Activated CD4-positive, alpha-beta memory T cell treated with anti-CD3 and anti-CD28 coated beads, Interleukin-2, amount 10 ng/mL, durations not matched to agents 7 days and 5 days (primary cell): ENCODE results near the gene TAF1C. TPM values are rescaled to one million over a fixed set of nuclear protein-coding genes. Genes with fewer than 3 reads are reported as not detected.
A peak's percentile ranks its signal among the peaks of the same experiment; 100 is the strongest.

Experiments used
- CTCF ChIA-PET: fragments of 350-600 bp; sonication (Branson Sonifier 250); formaldehyde crosslinking; loops from one replicate; lab custom pipeline; 2021; ENCODE audit warnings: antibody characterized with exemption, inconsistent platforms; lab: Charles Lee
- POLR2A ChIA-PET: fragments of 350-600 bp; sonication (Branson Sonifier 250); formaldehyde crosslinking; loops from one replicate; lab custom pipeline; 2021; ENCODE audit warnings: antibody characterized with exemption; lab: Charles Lee
- DNase-seq: peaks from one replicate; pipeline ENCODE4 v3.0.0-alpha.2; 2020
- H3K27ac Mint-ChIP-seq: one replicate; pipeline ENCODE4 v1.8.0; 2021; ENCODE audit warnings: mild to moderate bottlenecking, mixed read lengths
- H3K27me3 Mint-ChIP-seq: one replicate; pipeline ENCODE4 v1.8.0; 2021; ENCODE audit warnings: mixed read lengths
- H3K36me3 Mint-ChIP-seq: one replicate; pipeline ENCODE4 v1.8.0; 2021; ENCODE audit warnings: low read depth, mixed read lengths
- H3K4me1 Mint-ChIP-seq: one replicate; pipeline ENCODE4 v1.8.0; 2021; ENCODE audit warnings: mixed read lengths
- H3K4me3 Mint-ChIP-seq: one replicate; pipeline ENCODE4 v1.8.0; 2021; ENCODE audit warnings: mild to moderate bottlenecking, mixed read lengths
- H3K9me3 Mint-ChIP-seq: one replicate; pipeline ENCODE4 v1.8.0; 2021; ENCODE audit warnings: mixed read lengths
- total RNA-seq, 2 experiments: library from RNA; stranded (reverse); gene quantifications; one replicate each; pipeline ENCODE4 v1.2.3, GENCODE V29; 2021

The TAF1C gene
- total RNA-seq: 10 to 100 TPM; 47.2 to 51.9 TPM

- ChIA-PET CTCF (interaction anchor here (0.5 to 3.4 kb wide), 52 partner anchors 8 to 840 kb away, joined by 3 to 58 read pairs (median 4); partner anchors contain the start of genes DNAAF1, HSDL1, KIAA0513 and MBTPS1), POLR2A (interaction anchor here (0.6 to 2.6 kb wide), 7 partner anchors 11 to 107 kb away, joined by 3 to 20 read pairs (median 6); partner anchors contain the start of genes DNAAF1, HSDL1 and MBTPS1)
- H3K27ac Mint-ChIP-seq: peak within 1 kb of the TSS; percentile 87
- no peaks in the 10 kb centered on the region for H3K27me3 Mint-ChIP-seq
- peaks cover 17% of the 10 kb centered on the region for H3K36me3 Mint-ChIP-seq
- H3K4me1 Mint-ChIP-seq: peaks cover 22% of the 10 kb centered on the region
- peak within 1 kb of the TSS; percentile 93 for H3K4me3 Mint-ChIP-seq
- no peaks in the 10 kb centered on the region for H3K9me3 Mint-ChIP-seq
- peak; percentile 92 for DNase-seq
Measured at GRCh38 chr16:84186685-84187437, at the start of gene TAF1C. TAF1C (minus strand) TSS chr16:84187057; CDS start chr16:84184988, 2,069 bp downstream.

- Mint-ChIP-seq H3K36me3 (no peaks in the 10 kb centered on the region), H3K27ac (no peak overlapping the region), H3K9me3 (no peaks in the 10 kb centered on the region), H3K27me3 (peaks cover 18% of the 10 kb centered on the region), H3K4me3 (no peak overlapping the region), H3K4me1 (no peaks in the 10 kb centered on the region)
- no peak for DNase-seq
- POLR2A ChIA-PET: no interaction called here
- CTCF ChIA-PET: interaction anchor here (0.6 kb wide), 1 partner anchor 30 kb away, joined by 3 read pairs; no protein-coding TSS in a partner anchor
Measured at GRCh38 chr16:84234321-84235241, 47.7 kb upstream of the TAF1C start.

- no peak overlapping the region for H3K27ac Mint-ChIP-seq
- H3K36me3 Mint-ChIP-seq: no peaks in the 10 kb centered on the region
- DNase-seq: no peak
- H3K27me3 Mint-ChIP-seq: peaks cover 10% of the 10 kb centered on the region
- CTCF ChIA-PET: no interaction called here
- no peaks in the 10 kb centered on the region for H3K9me3 Mint-ChIP-seq
- H3K4me3 Mint-ChIP-seq: no peak overlapping the region
- no peaks in the 10 kb centered on the region for H3K4me1 Mint-ChIP-seq
- POLR2A ChIA-PET: no interaction called here
Measured at GRCh38 chr16:84233748-84234147, 46.9 kb upstream of the TAF1C start.

- Mint-ChIP-seq H3K36me3 (no peaks in the 10 kb centered on the region), H3K4me1 (no peaks in the 10 kb centered on the region), H3K9me3 (no peaks in the 10 kb centered on the region), H3K4me3 (no peak overlapping the region), H3K27ac (no peak overlapping the region), H3K27me3 (peaks cover 10% of the 10 kb centered on the region)
- DNase-seq: no peak
- ChIA-PET POLR2A (no interaction called here), CTCF (no interaction called here)
Measured at GRCh38 chr16:84232969-84233368, 46.1 kb upstream of the TAF1C start.

- Mint-ChIP-seq H3K27ac (no peak overlapping the region), H3K9me3 (no peaks in the 10 kb centered on the region), H3K27me3 (peaks cover 13% of the 10 kb centered on the region), H3K36me3 (no peaks in the 10 kb centered on the region), H3K4me3 (no peak overlapping the region), H3K4me1 (no peaks in the 10 kb centered on the region)
- ChIA-PET CTCF (no interaction called here), POLR2A (no interaction called here)
- DNase-seq: no peak
Measured at GRCh38 chr16:84232060-84232459, 45.2 kb upstream of the TAF1C start.

- Mint-ChIP-seq H3K27me3 (peaks cover 21% of the 10 kb centered on the region), H3K9me3 (no peaks in the 10 kb centered on the region), H3K4me3 (no peak overlapping the region), H3K27ac (no peak overlapping the region), H3K36me3 (no peaks in the 10 kb centered on the region), H3K4me1 (no peaks in the 10 kb centered on the region)
- ChIA-PET CTCF (interaction anchor here (0.7 kb wide), 1 partner anchor 721 kb away, joined by 3 read pairs; no protein-coding TSS in a partner anchor), POLR2A (no interaction called here)
- no peak for DNase-seq
Measured at GRCh38 chr16:84229471-84229870, 42.6 kb upstream of the TAF1C start.

- CTCF ChIA-PET: no interaction called here
- Mint-ChIP-seq H3K4me3 (no peak overlapping the region), H3K4me1 (no peaks in the 10 kb centered on the region), H3K27me3 (peaks cover 21% of the 10 kb centered on the region), H3K36me3 (no peaks in the 10 kb centered on the region), H3K9me3 (no peaks in the 10 kb centered on the region), H3K27ac (no peak overlapping the region)
- no peak for DNase-seq
- POLR2A ChIA-PET: no interaction called here
Measured at GRCh38 chr16:84228256-84228838, 41.5 kb upstream of the TAF1C start.

GRCh38 chr16:84227548-84227947 lies 40.7 kb upstream of the TAF1C start:
- no peak for DNase-seq
- H3K36me3 Mint-ChIP-seq: no peaks in the 10 kb centered on the region
- ChIA-PET POLR2A (no interaction called here), CTCF (no interaction called here)
- H3K4me1 Mint-ChIP-seq: no peaks in the 10 kb centered on the region
- peaks cover 19% of the 10 kb centered on the region for H3K27me3 Mint-ChIP-seq
- no peak overlapping the region for H3K27ac Mint-ChIP-seq
- no peak overlapping the region for H3K4me3 Mint-ChIP-seq
- H3K9me3 Mint-ChIP-seq: no peaks in the 10 kb centered on the region

GRCh38 chr16:84226026-84226425 lies 39.2 kb upstream of the TAF1C start:
- no peaks in the 10 kb centered on the region for H3K36me3 Mint-ChIP-seq
- CTCF ChIA-PET: interaction anchor here (1.2 kb wide), 1 partner anchor 51 kb away, joined by 3 read pairs; no protein-coding TSS in a partner anchor
- DNase-seq: no peak
- no peaks in the 10 kb centered on the region for H3K9me3 Mint-ChIP-seq
- peaks cover 11% of the 10 kb centered on the region for H3K27me3 Mint-ChIP-seq
- H3K27ac Mint-ChIP-seq: no peak overlapping the region
- H3K4me1 Mint-ChIP-seq: no peaks in the 10 kb centered on the region
- no peak overlapping the region for H3K4me3 Mint-ChIP-seq
- POLR2A ChIA-PET: no interaction called here

GRCh38 chr16:84225571-84225970 lies 38.7 kb upstream of the TAF1C start:
- CTCF ChIA-PET: interaction anchor here (1.2 kb wide), 1 partner anchor 51 kb away, joined by 3 read pairs; no protein-coding TSS in a partner anchor

GRCh38 chr16:84225126-84225525 lies 38.3 kb upstream of the TAF1C start:
- no peaks in the 10 kb centered on the region for H3K36me3 Mint-ChIP-seq
- no peak for DNase-seq
- no peaks in the 10 kb centered on the region for H3K9me3 Mint-ChIP-seq
- POLR2A ChIA-PET: no interaction called here
- H3K4me3 Mint-ChIP-seq: no peak overlapping the region
- no peak overlapping the region for H3K27ac Mint-ChIP-seq
- H3K4me1 Mint-ChIP-seq: no peaks in the 10 kb centered on the region
- CTCF ChIA-PET: interaction anchor here (1.2 kb wide), 1 partner anchor 52 kb away, joined by 3 read pairs; no protein-coding TSS in a partner anchor
- H3K27me3 Mint-ChIP-seq: peaks cover 11% of the 10 kb centered on the region

More at GRCh38 chr16:84225571-84225970, 38.7 kb upstream of the TAF1C start:
- no peak overlapping the region for H3K4me3 Mint-ChIP-seq
- no peak overlapping the region for H3K27ac Mint-ChIP-seq
- H3K9me3 Mint-ChIP-seq: no peaks in the 10 kb centered on the region
- no peak for DNase-seq
- no peaks in the 10 kb centered on the region for H3K36me3 Mint-ChIP-seq
- peaks cover 11% of the 10 kb centered on the region for H3K27me3 Mint-ChIP-seq
- no peaks in the 10 kb centered on the region for H3K4me1 Mint-ChIP-seq
- POLR2A ChIA-PET: no interaction called here

GRCh38 chr16:84224554-84224953 lies 37.7 kb upstream of the TAF1C start:
- no peaks in the 10 kb centered on the region for H3K36me3 Mint-ChIP-seq
- peaks cover 11% of the 10 kb centered on the region for H3K27me3 Mint-ChIP-seq
- no peaks in the 10 kb centered on the region for H3K9me3 Mint-ChIP-seq
- no peaks in the 10 kb centered on the region for H3K4me1 Mint-ChIP-seq
- ChIA-PET POLR2A (interaction anchor here (0.6 kb wide), 1 partner anchor 240 kb away, joined by 4 read pairs; no protein-coding TSS in a partner anchor), CTCF (no interaction called here)
- DNase-seq: no peak
- no peak overlapping the region for H3K4me3 Mint-ChIP-seq
- no peak overlapping the region for H3K27ac Mint-ChIP-seq
